A673 (cell line): ENCODE results near the gene C10orf95.

Experiments
- CTCF ChIP-seq: fragments of 300-800, 200-600 bp; sonication (generic); conservative IDR thresholded peaks from 2 replicates; pipeline ENCODE4 v1.5.1; 2017; ENCODE audit warnings: low read depth, mild to moderate bottlenecking, antibody characterized with exemption, low read length, moderate library complexity, mixed read lengths
- EZH2 ChIP-seq: fragments of 200-600 bp; sonication (generic); IDR thresholded peaks from 2 replicates; pipeline ENCODE4 v1.6.1; 2017; ENCODE audit warnings: borderline replicate concordance, low read depth, mild to moderate bottlenecking, mixed read lengths, antibody characterized with exemption, low read length; ENCODE audit not compliant: poor library complexity, severe bottlenecking

GRCh38 chr10:102433619-102434046 lies 17.7 kb downstream of the C10orf95 start:
- TF ChIP-seq CTCF (no peak), EZH2 (no peak)
